Measurements from ENCODE around the gene GFOD2. TPM values are rescaled to one million over a fixed set of nuclear protein-coding genes. Genes with fewer than 3 reads are reported as not detected.
"Not testable (repeated sequence)": the region's sequence is repeated elsewhere in the genome, so short reads cannot be mapped to it uniquely, and the experiment has no call there.

Gene GFOD2
- total and polyA plus RNA-seq, 3 donors from 2014 or later, result 18.0 to 23.0 (median 20.4) TPM

DNA sequence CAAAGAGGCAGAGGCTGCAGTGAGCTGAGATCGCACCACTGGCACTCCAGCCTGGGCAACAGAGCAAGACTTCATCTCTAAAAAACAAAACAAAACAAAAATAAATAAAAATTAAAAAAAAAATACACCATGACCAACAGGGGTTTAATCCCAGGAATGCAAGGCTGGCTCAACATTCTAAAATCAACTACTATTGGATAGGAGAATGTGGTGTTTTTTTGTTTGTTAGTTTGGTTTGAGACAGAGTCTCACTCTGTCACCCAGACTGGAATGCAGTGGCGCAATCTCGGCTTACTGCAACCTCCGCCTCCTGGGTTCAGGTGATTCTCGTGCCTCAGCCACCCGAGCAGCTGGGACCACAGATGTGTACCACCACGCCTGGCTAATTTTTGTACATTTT, 19.9 kb downstream of the GFOD2 start:
- WGBS, 2 donors, result 99 to 100% methylated on average over 7 of the region's 7 CpGs
- no peak overlapping the region for H3K27ac ChIP-seq
- no peaks in the 10 kb centered on the region for H3K4me1 ChIP-seq
- TF ChIP-seq, protein P1, sequence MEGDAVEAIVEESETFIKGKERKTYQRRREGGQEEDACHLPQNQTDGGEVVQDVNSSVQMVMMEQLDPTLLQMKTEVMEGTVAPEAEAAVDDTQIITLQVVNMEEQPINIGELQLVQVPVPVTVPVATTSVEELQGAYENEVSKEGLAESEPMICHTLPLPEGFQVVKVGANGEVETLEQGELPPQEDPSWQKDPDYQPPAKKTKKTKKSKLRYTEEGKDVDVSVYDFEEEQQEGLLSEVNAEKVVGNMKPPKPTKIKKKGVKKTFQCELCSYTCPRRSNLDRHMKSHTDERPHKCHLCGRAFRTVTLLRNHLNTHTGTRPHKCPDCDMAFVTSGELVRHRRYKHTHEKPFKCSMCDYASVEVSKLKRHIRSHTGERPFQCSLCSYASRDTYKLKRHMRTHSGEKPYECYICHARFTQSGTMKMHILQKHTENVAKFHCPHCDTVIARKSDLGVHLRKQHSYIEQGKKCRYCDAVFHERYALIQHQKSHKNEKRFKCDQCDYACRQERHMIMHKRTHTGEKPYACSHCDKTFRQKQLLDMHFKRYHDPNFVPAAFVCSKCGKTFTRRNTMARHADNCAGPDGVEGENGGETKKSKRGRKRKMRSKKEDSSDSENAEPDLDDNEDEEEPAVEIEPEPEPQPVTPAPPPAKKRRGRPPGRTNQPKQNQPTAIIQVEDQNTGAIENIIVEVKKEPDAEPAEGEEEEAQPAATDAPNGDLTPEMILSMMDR (IDR thresholded peaks at IDR 0.05), result no peak
- no peak for TF ChIP-seq POLR2A (IDR thresholded peaks at IDR 0.05)
- no peaks in the 10 kb centered on the region for H3K9me3 ChIP-seq
- no peak overlapping the region for H3K4me3 ChIP-seq
- H3K27me3 ChIP-seq, result no peaks in the 10 kb centered on the region
- DNase-seq, result no peak
- intact Hi-C loops (cut with DNase I; ENCODE audit: low total_unique reads), result no loop called here
- H3K36me3 ChIP-seq (ENCODE audit: low read depth, missing control alignments), result no peaks in the 10 kb centered on the region

DNA sequence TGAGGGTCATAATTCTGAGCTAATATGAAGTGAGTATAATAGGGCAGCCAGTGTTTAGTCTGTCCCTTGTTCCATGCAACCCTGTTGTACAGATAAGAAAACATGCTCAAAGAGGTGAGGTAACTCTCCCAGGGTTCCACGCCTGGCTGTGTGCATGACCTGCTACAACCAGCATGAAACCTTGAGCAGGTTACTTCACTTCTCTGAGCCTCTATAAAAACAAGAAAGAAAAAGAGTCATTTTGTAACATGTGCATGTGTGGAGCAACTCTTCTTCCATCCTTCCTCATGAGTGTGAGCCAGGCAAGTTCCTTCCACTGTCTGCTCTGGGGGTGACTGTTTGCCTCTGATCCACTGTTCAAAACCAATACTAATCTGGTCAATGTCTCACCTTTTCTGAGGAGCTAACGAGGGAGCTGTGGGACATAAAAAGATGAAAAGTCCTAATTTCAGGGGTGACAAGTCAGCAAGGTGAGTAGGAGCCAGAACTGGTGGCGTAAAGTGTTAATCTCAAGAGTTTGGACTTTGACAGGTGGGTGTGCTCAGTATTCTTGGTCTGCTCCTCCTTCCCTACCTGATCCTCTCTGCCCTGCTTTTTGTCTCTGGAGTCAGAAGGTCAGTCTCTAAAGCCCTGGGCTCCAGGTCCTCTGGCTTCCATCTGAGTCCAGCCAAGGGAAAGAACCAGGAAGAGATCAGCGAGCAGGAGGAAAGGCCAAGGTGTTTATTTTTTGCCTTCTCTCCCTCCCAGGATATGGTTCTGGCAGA, 21.5 kb downstream of the GFOD2 start:
- Histone ChIP-seq H3K4me1 (no peaks in the 10 kb centered on the region), H3K36me3 (ENCODE audit: low read depth, missing control alignments) (no peaks in the 10 kb centered on the region), H3K27ac (no peak overlapping the region), H3K4me3 (no peak overlapping the region), H3K9me3 (no peaks in the 10 kb centered on the region), H3K27me3 (no peaks in the 10 kb centered on the region)
- DNase-seq, result no peak
- intact Hi-C loops (cut with DNase I; ENCODE audit: low total_unique reads), result no loop called here
- WGBS, 2 donors, result 65 to 86% methylated on average over 4 of the region's 4 CpGs
- TF ChIP-seq, protein P1 (IDR thresholded peaks at IDR 0.05), result no peak
- TF ChIP-seq POLR2A (IDR thresholded peaks at IDR 0.05), result no peak

DNA sequence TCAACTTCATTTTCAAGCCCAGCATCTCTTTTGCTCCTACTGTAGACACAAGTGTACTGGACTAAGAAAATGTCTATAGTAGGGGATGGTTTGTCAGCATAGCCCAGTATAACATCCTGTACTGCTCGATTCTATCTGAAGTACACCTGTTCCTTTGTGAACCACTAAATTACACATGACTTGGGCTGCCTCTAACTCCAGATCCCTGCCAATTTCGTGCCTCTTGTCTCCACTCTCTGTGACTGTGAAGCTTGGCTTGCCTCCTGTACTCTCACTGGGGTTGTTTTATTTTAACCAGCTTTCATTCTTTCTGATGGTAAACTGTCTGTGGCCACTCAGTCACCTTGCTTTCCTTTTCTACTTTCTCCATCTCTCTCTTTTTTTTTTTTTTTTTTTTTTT, 24.5 kb downstream of the GFOD2 start:
- TF ChIP-seq, protein P1 (IDR thresholded peaks at IDR 0.05), result no peak
- no peak for TF ChIP-seq POLR2A (IDR thresholded peaks at IDR 0.05)
- no peak for DNase-seq
- intact Hi-C loops (cut with DNase I; ENCODE audit: low total_unique reads), result no loop called here
- Histone ChIP-seq H3K9me3 (no peaks in the 10 kb centered on the region), H3K4me1 (no peaks in the 10 kb centered on the region), H3K27ac (no peak overlapping the region), H3K27me3 (no peaks in the 10 kb centered on the region), H3K4me3 (no peak overlapping the region), H3K36me3 (ENCODE audit: low read depth, missing control alignments) (no peaks in the 10 kb centered on the region)
- WGBS, 2 donors, result 77 to 79% methylated on average over 2 of the region's 2 CpGs

DNA sequence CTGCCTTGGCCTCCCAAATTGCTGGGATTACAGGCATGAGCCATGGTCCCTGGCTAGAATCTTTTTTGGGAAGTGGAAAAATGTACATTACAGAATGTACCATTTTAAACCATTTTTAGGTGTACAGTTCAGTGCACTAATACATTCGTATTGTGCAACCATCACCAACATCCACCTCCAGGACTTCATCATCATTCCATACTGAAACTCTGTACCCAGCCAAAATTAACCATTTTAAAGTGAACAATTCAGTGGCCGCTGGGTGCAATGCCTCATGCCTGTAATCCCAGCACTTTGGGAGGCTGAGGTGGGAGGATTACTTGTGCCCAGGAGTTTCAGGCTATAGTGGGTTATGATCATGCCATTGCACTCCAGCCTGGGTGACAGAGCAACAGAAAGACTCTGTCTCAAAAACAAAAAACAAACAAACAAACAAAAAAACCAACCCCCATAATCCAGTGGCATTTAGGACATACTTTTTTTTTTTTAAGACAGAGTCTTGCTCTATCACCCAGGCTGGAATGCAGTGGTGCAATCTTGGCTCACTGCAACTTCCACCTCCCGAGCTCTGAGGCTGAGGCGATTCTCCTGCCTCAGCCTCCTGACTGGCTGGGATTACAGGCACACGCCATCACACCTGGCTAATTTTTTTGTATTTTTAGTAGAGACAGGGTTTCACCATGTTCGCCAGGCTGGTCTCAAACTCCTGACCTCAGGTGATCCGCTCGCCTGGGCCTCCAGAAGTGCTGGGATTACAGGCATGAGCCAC, 25.4 kb downstream of the GFOD2 start:
- 87 to 96% methylated on average over 8 of the region's 8 CpGs for WGBS, 2 donors
- H3K27ac ChIP-seq; H3K9me3 ChIP-seq; H3K4me1 ChIP-seq; H3K36me3 ChIP-seq (ENCODE audit: low read depth, missing control alignments); intact Hi-C loops (cut with DNase I; ENCODE audit: low total_unique reads); H3K27me3 ChIP-seq; H3K4me3 ChIP-seq; DNase-seq: not testable (repeated sequence)

DNA sequence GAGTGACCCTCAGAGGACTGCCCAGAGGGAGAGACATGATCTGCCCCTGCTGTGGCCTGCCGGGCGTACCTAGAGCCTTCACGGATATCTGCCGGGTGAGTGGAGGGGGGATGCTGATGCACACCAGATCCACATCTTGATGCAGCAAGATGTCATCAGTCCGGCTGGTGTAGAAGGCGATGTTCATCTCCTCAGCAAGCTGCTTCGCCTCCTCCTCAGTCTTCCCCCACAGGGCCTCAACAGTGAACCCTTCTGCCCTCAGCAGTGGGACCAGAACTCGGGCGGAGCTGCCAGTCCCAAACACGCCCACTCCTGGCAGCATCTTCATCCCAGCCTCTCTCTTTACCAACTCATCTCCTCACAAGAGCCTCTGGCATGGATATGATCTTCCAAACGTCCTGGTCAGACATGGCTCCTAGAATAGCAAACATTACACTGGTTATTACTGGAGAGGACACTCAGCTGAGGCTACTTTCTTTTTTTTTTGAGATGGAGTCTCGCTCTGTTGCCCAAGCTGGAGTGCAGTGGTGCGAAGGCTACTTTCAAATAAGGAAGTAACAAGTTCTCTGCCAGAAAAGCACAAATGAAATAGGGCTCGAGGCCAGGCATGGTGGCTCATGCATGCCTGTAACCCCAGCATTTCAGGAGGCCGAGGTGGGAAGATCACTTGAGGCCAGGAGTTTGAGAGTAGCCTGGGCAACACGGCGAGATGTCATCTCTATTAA, 33.6 kb downstream of the GFOD2 start:
- intact Hi-C loops (cut with DNase I; ENCODE audit: low total_unique reads), result no loop called here
- Histone ChIP-seq H3K27ac (no peak overlapping the region), H3K36me3 (ENCODE audit: low read depth, missing control alignments) (no peaks in the 10 kb centered on the region), H3K4me1 (no peaks in the 10 kb centered on the region), H3K9me3 (no peaks in the 10 kb centered on the region), H3K27me3 (no peaks in the 10 kb centered on the region), H3K4me3 (no peak overlapping the region)
- 89 to 96% methylated on average over 17 of the region's 17 CpGs for WGBS, 2 donors
- TF ChIP-seq POLR2A (IDR thresholded peaks at IDR 0.05), result no peak
- TF ChIP-seq, protein P1 (IDR thresholded peaks at IDR 0.05), result no peak
- DNase-seq, result no peak
